GM13976 (cell line): Measurements from ENCODE around the gene TPT1.

Experiments
- DNase-seq: peaks from one replicate; pipeline ENCODE4 v3.0.0; 2012; ENCODE audit warnings: low spot score
- in situ Hi-C: fragments of 300-500 bp; cut with MboI; formaldehyde crosslinking; loops from one replicate; pipeline ENCODE4 v1.12.0; 2022; ENCODE audit warnings: low sequenced_read_pairs, mixed read lengths, inconsistent platforms; ENCODE audit not compliant: unreplicated experiment
- TF ChIP-seq, protein P1 (sequence below): IDR thresholded peaks from 2 replicates; pipeline ENCODE4 v1.5.1; 2012; ENCODE audit warnings: borderline replicate concordance, mild to moderate bottlenecking; ENCODE audit not compliant: insufficient read depth; ENCODE audit errors: extremely low read depth, missing control alignments, control extremely low read depth

The TPT1 gene

DNA sequence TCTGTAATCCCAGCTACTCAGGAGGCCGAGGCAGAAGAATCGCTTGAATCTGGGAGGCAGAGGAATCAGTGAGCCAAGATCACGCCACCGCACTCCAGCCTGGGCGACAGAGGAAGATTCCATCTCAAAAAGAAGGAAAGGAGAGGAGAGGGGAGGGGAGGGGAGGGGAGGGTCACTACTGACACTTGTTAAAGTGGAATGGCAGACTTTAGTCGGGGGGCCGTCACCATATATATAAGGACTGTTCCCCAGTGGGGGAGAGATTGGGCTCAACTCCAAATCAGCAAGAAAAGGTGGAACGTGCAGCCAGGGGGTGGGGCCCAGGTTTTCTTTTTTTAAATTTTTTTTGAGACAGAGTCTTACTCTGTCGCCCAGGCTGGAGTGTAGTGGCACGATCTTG, 26.2 kb downstream of the TPT1 start:
- no peak for DNase-seq
- TF ChIP-seq, protein P1, sequence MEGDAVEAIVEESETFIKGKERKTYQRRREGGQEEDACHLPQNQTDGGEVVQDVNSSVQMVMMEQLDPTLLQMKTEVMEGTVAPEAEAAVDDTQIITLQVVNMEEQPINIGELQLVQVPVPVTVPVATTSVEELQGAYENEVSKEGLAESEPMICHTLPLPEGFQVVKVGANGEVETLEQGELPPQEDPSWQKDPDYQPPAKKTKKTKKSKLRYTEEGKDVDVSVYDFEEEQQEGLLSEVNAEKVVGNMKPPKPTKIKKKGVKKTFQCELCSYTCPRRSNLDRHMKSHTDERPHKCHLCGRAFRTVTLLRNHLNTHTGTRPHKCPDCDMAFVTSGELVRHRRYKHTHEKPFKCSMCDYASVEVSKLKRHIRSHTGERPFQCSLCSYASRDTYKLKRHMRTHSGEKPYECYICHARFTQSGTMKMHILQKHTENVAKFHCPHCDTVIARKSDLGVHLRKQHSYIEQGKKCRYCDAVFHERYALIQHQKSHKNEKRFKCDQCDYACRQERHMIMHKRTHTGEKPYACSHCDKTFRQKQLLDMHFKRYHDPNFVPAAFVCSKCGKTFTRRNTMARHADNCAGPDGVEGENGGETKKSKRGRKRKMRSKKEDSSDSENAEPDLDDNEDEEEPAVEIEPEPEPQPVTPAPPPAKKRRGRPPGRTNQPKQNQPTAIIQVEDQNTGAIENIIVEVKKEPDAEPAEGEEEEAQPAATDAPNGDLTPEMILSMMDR = no peak
- in situ Hi-C loops = no loop called here

DNA sequence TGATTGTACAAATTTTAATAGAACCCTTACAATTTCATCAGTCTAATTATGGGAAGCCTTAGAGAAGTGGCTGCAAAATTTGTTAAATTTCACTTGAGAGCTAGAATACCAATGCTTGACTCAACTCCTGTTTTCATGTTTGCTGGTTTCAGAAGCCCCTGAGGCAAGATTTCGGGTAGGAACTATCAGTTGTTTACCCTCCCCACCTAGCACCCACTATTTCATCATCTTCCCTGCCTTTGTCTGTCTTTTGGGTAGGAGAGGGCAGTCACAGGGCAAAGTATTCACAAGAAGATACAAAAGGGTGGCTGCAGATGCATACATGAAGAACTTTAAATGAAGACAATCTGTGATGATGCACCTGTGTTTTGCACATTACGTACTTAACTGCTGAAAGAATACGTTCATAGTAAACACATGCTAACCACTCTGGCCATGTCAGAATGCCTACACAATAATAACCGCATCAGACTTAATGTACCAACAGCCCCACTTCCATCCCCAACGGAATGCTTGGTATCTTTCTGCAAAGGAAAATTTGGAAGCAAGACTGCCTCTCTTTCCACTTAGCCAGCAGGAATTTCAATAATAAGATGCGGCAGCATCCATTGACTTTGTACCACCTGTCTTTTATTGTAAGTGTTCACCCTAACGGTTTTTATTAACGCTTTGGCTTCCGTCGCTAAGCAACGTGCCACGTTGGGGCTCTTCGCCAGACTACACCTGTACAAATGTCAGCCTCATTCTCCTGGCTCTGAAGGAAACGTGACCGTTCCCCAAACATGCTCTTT, 30.4 kb downstream of the TPT1 start:
- in situ Hi-C loops = no loop called here
- TF ChIP-seq, protein P1 = no peak
- DNase-seq = no peak

DNA sequence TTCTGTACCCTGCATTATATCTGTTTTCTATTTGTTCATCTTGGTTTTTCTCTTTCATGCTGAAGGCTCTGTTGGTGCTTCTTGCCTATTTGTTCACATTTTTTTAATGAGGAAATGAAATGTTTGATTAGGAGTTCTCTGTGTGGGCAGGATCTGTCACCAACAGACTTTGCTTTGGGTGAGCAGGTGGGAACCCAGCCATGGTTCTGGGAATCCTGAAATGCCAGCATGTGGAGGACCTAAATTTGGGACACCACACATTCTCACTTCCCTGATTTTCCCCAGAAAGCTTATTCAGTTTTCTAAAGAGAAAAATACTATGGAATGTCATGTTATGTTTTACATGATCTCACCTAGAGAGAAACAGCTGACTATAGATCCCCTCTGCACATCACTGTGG, 34.0 kb downstream of the TPT1 start:
- in situ Hi-C loops = no loop called here
- TF ChIP-seq, protein P1 = no peak
- no peak for DNase-seq

DNA sequence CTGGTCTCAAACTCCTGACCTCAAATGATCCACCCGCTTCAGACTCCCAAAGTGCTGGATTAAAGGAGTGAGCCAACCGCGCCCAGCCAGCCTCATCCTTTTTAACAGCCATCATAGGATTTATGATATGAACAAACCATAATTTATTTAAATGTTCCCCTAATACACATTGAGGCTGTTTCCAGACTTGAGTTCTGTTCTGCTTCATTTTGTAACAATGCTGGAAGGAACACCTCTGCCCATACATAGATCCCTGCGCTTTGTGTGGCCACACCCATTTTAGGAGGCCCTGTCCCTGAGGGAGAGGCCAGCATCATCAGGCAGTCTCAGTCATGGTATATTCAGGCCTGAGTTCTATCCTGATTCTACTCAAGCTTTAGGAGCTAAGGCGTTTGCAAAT, 35.9 kb downstream of the TPT1 start:
- in situ Hi-C loops = no loop called here
- TF ChIP-seq, protein P1 = no peak
- no peak for DNase-seq

DNA sequence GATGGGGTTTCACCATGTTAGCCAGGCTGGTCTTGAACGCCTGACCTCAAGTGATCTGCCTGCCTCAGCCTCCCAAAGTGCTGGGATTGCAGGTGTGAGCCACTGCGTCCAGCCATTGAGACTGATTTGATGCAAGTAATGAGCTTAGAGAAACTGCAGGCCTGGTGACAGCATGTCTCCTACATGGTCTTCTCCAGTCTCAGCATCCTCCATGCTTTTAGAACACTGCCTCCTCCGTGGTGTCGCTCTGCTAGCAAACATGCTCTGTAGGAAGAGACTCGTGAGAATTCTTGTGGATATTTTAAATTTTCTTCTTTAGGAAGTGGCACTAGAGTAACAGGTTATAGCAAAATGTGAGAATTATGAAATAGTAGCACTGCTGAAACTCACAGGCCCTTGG, 37.1 kb downstream of the TPT1 start:
- in situ Hi-C loops = loop anchor here (5.0 kb wide), 1 partner anchor 257 kb away; no protein-coding TSS in a partner anchor
- TF ChIP-seq, protein P1 = no peak
- no peak for DNase-seq

DNA sequence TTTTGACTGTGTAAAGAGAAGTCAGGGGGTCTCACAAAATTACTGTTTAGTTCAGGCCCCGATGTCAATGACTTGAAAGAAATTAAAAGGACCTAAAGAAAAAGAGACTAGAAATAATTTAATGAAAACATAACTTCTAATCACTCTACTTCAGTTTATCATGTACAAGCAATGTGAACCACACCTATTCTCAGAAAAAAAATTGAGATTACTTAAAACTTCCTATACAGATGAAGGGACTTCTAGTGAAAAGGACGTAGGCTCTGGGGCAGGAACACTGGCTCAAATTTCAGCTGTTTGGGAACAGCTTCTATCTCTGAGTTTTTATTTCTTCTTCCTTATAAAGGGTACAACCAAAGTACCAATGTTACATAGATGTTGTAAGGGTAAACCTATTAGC, 38.0 kb downstream of the TPT1 start:
- TF ChIP-seq, protein P1 = no peak
- no peak for DNase-seq
- in situ Hi-C loops = loop anchor here (5.0 kb wide), 1 partner anchor 256 kb away; no protein-coding TSS in a partner anchor
